ENCODE data around the gene FAM107B. TPM values are rescaled to one million over a fixed set of nuclear protein-coding genes. Genes with fewer than 3 reads are reported as not detected.

Gene FAM107B
- total and polyA plus RNA-seq, 7 donors = 12.8 to 111 (median 15.0) TPM

DNA sequence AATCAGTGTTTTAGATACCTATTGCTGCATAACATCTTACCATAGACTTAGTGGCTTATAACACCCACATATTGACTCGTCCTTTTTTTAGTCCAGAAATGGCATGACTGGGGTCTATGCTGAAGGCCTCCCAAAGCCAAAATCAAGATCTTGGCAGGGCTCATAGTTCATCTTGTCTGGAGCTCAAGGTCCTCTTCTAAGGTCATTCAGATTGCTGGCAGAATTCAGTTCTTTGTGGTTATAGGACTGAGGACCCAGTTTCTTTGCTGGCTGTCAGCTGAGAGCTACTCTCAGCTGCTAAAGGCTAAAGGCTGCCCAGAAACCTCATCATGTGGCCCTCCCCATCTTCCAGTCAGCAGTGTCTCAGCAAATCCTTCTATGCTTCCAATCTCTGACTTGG is 165.5 kb downstream of the FAM107B start:
- Histone ChIP-seq H3K27me3 (no peaks in the 10 kb centered on the region), H3K27ac (no peak overlapping the region), H3K4me1 (peaks cover 0 to 11% (median 4%) of the 10 kb centered on the region in 4 donors), H3K36me3 (no peaks in the 10 kb centered on the region), H3K9me3 (no peaks in the 10 kb centered on the region), H3K4me3 (no peak overlapping the region)
- intact Hi-C loops (cut with DNase I) = loop anchor here (10.0 kb wide), 2 partner anchors 126 to 346 kb away; partner anchors contain the start of genes DCLRE1C and MEIG1
- WGBS, 2 donors = 87 to 91% methylated on average over 1 of the region's 1 CpG
- DNase-seq = no peak
- TF ChIP-seq EP300 (IDR thresholded peaks at IDR 0.05) (no peak), POLR2AphosphoS5 (IDR thresholded peaks at IDR 0.05) (no peak)

GRCh38 chr10:14608381-14609001 is 166.2 kb downstream of the FAM107B start:
- Histone ChIP-seq H3K4me3 (no peak overlapping the region), H3K9me3 (no peaks in the 10 kb centered on the region), H3K27me3 (no peaks in the 10 kb centered on the region), H3K36me3 (no peaks in the 10 kb centered on the region), H3K27ac (no peak overlapping the region), H3K4me1 (peaks cover 0 to 12% (median 4%) of the 10 kb centered on the region in 4 donors)
- no peak for DNase-seq
- intact Hi-C loops (cut with DNase I) = loop anchor here (10.0 kb wide), 2 partner anchors 126 to 346 kb away; partner anchors contain the start of genes DCLRE1C and MEIG1
- TF ChIP-seq EP300 (IDR thresholded peaks at IDR 0.05) (no peak), POLR2A (IDR thresholded peaks at IDR 0.05) (no peak), POLR2AphosphoS5 (IDR thresholded peaks at IDR 0.05) (no peak)
- TF ChIP-seq, protein P1, sequence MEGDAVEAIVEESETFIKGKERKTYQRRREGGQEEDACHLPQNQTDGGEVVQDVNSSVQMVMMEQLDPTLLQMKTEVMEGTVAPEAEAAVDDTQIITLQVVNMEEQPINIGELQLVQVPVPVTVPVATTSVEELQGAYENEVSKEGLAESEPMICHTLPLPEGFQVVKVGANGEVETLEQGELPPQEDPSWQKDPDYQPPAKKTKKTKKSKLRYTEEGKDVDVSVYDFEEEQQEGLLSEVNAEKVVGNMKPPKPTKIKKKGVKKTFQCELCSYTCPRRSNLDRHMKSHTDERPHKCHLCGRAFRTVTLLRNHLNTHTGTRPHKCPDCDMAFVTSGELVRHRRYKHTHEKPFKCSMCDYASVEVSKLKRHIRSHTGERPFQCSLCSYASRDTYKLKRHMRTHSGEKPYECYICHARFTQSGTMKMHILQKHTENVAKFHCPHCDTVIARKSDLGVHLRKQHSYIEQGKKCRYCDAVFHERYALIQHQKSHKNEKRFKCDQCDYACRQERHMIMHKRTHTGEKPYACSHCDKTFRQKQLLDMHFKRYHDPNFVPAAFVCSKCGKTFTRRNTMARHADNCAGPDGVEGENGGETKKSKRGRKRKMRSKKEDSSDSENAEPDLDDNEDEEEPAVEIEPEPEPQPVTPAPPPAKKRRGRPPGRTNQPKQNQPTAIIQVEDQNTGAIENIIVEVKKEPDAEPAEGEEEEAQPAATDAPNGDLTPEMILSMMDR (IDR thresholded peaks at IDR 0.05) = no peak
- 74 to 88% methylated on average over 4 of the region's 4 CpGs for WGBS, 2 donors

GRCh38 chr10:14606633-14607032 is 168.1 kb downstream of the FAM107B start:
- TF ChIP-seq POLR2AphosphoS5 (IDR thresholded peaks at IDR 0.05) (no peak), POLR2A (IDR thresholded peaks at IDR 0.05) (no peak), EP300 (IDR thresholded peaks at IDR 0.05) (no peak)
- H3K4me3 ChIP-seq = no peak overlapping the region
- H3K9me3 ChIP-seq = no peaks in the 10 kb centered on the region
- no peaks in the 10 kb centered on the region for H3K36me3 ChIP-seq
- DNase-seq = no peak
- intact Hi-C loops (cut with DNase I) = loop anchor here (10.0 kb wide), 2 partner anchors 128 to 348 kb away; partner anchors contain the start of genes DCLRE1C and MEIG1
- no peak overlapping the region for H3K27ac ChIP-seq
- no peaks in the 10 kb centered on the region for H3K27me3 ChIP-seq
- 98 to 99% methylated on average over 2 of the region's 2 CpGs for WGBS, 2 donors
- peaks cover 0 to 25% (median 12%) of the 10 kb centered on the region in 4 donors for H3K4me1 ChIP-seq

GRCh38 chr10:14605231-14605925 is 169.3 kb downstream of the FAM107B start:
- 43 to 57% methylated on average over 7 of the region's 7 CpGs for WGBS, 2 donors
- DNase-seq = no peak
- Histone ChIP-seq H3K36me3 (no peaks in the 10 kb centered on the region), H3K27ac (peak overlapping the region in 3 of 4 donors; percentile 68 to 81 (median 77)), H3K27me3 (no peaks in the 10 kb centered on the region), H3K9me3 (no peaks in the 10 kb centered on the region), H3K4me3 (peak overlapping the region in 2 of 4 donors; percentile 62 to 71), H3K4me1 (peaks cover 0 to 25% (median 12%) of the 10 kb centered on the region in 4 donors)
- intact Hi-C loops (cut with DNase I) = loop anchor here (2.0 to 10.0 kb wide), 4 partner anchors 61 to 349 kb away; partner anchors contain the start of genes DCLRE1C, MEIG1 and SUV39H2
- TF ChIP-seq, protein P1 (IDR thresholded peaks at IDR 0.05) = no peak
- no peak for TF ChIP-seq POLR2AphosphoS5 (IDR thresholded peaks at IDR 0.05)
- no peak for TF ChIP-seq POLR2A (IDR thresholded peaks at IDR 0.05)
- no peak for TF ChIP-seq EP300 (IDR thresholded peaks at IDR 0.05)

DNA sequence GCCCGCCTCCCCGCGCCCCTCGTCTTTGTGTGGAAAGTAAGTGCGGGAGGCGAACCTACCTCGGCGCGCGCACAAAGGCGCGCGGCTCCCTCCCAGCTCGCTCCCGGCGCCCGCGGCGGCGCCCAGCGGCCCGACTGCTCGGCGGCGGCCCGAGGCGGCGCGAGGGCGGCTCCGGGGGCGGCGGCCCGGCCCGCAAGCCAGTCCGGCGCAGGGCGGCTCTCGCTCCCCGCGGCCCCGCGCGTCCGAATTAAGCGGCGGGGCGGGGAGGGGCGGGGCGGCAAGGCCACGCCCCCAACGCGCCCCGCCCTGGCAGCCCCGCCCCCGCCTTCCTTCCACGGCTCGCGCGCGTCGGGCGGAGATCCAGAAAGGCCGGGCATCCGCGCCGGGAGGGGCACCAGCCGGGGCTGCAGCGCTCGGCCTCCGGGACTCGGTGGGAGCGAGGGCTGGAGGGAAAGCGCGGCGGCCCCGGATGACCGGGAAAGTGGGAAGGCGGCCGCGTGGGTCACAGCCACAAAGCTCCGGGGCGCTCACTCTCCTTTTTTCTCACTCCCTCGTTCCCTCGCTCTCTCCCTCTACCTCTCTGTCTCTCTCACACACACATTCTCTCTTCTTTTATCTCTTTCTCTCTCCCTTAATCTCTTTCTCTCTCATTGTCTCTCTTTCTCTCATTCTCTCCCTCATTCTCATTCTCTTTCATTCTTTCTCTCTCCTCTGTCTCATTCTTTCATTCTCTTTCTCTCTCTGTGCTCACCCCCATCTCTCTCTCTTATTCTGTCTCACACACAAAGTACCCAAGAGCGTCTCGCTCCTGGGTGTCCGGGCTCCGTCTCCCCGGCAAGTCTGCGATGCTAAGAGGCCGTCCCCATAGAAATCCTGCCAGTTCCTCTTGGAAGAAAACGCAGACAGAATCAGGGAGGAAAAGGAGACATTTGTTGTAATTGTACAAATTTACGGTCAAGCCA is 170.2 kb downstream of the FAM107B start:
- Histone ChIP-seq H3K9me3 (no peaks in the 10 kb centered on the region), H3K36me3 (no peaks in the 10 kb centered on the region), H3K4me3 (peak overlapping the region; percentile 27 to 71 (median 62)), H3K4me1 (peaks cover 0 to 25% (median 12%) of the 10 kb centered on the region in 4 donors), H3K27ac (peak overlapping the region; percentile 68 to 81 (median 77)), H3K27me3 (no peaks in the 10 kb centered on the region)
- TF ChIP-seq, protein P1 (IDR thresholded peaks at IDR 0.05) = no peak
- TF ChIP-seq POLR2AphosphoS5 (IDR thresholded peaks at IDR 0.05) = peak; percentile 63 to 89 (median 74)
- intact Hi-C loops (cut with DNase I) = loop anchor here (1.0 to 10.0 kb wide), 8 partner anchors 62 to 563 kb away; partner anchors contain the start of genes ACBD7, DCLRE1C, MEIG1 and NMT2
- peak; percentile 90 for DNase-seq
- 1 to 2% methylated on average over 94 of the region's 94 CpGs for WGBS, 2 donors
